ENCODE data around the gene TNFRSF6B.

The TNFRSF6B gene

DNA sequence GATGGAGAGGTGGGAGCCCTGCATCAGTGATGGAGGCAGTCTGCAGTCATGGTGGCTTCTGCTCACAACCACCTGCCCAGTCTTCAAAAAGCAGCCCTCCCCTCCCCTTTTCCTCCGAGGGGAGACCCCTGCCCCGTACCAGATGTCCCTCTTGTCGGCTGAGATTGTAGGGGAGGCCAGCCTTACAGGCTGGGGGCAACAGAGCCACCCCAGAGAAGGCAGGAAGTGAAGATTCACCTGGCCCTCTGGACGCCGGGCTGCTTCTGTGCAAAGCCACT lies 4.5 kb downstream of the TNFRSF6B start:
- H3K4me3 ChIP-seq (ENCODE audit: low read depth in 1 of 2, low read length in 2 of 2), result no peak overlapping the region
- peaks cover 0 to 20% of the 10 kb centered on the region in 2 donors for H3K4me1 ChIP-seq (ENCODE audit: control insufficient read depth in 1 of 2, insufficient read depth in 2 of 2, low read length in 2 of 2)
- H3K27ac ChIP-seq (ENCODE audit: low read length), result no peak overlapping the region
- H3K27me3 ChIP-seq (ENCODE audit: low read depth, low read length), result no peaks in the 10 kb centered on the region
- peaks cover 14 to 29% of the 10 kb centered on the region in 2 donors for H3K36me3 ChIP-seq (ENCODE audit: control insufficient read depth in 1 of 2, insufficient read depth in 2 of 2, low read length in 2 of 2)
- no peaks in the 10 kb centered on the region for H3K9me3 ChIP-seq (ENCODE audit: control insufficient read depth in 1 of 2, low read length in 2 of 2)

GRCh38 chr20:63701329-63702035 lies 5.0 kb downstream of the TNFRSF6B start:
- H3K36me3 ChIP-seq (ENCODE audit: control insufficient read depth in 1 of 2, insufficient read depth in 2 of 2, low read length in 2 of 2), result peaks cover 19 to 33% of the 10 kb centered on the region in 2 donors
- H3K4me1 ChIP-seq (ENCODE audit: control insufficient read depth in 1 of 2, insufficient read depth in 2 of 2, low read length in 2 of 2), result peaks cover 4 to 25% of the 10 kb centered on the region in 2 donors
- no peaks in the 10 kb centered on the region for H3K27me3 ChIP-seq (ENCODE audit: low read depth, low read length)
- H3K27ac ChIP-seq (ENCODE audit: low read length), result no peak overlapping the region
- H3K9me3 ChIP-seq (ENCODE audit: control insufficient read depth in 1 of 2, low read length in 2 of 2), result no peaks in the 10 kb centered on the region
- no peak overlapping the region for H3K4me3 ChIP-seq (ENCODE audit: low read depth in 1 of 2, low read length in 2 of 2)

DNA sequence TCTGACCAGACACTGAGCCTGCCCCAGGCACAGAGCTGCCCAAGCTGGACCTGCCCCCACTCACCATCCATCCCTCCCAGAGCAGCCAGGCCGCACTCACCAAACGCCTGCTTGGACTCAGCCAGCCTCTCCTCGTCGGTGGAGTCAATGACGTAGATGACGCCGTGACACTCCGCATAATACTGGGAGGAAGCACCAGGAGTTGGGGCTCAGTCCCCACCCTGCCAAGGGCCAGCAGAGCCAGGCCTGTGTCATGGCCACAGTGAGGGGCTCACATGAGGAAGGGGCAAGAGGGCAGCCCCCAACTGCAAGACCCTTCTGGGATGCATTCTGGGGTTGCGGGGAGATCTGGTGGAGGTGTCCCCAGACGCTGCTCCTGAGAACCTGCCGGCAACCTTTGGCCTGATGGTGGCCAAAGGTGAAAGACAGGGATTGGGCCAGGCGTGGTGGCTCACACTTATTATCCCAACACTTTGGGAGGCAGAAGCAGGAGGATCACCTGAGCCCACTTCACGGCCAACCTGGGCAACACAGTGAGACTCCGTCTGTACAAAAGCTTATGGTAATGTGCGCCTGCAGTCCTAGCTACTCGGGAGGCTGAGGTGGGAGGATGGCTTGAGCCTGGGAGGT lies 5.7 kb downstream of the TNFRSF6B start:
- Histone ChIP-seq H3K27ac (ENCODE audit: low read length) (no peak overlapping the region), H3K4me1 (ENCODE audit: control insufficient read depth in 1 of 2, insufficient read depth in 2 of 2, low read length in 2 of 2) (peaks cover 6 to 25% of the 10 kb centered on the region in 2 donors), H3K4me3 (ENCODE audit: low read depth in 1 of 2, low read length in 2 of 2) (no peak overlapping the region), H3K9me3 (ENCODE audit: control insufficient read depth in 1 of 2, low read length in 2 of 2) (no peaks in the 10 kb centered on the region), H3K27me3 (ENCODE audit: low read depth, low read length) (no peaks in the 10 kb centered on the region), H3K36me3 (ENCODE audit: control insufficient read depth in 1 of 2, insufficient read depth in 2 of 2, low read length in 2 of 2) (peaks cover 19 to 35% of the 10 kb centered on the region in 2 donors)

DNA sequence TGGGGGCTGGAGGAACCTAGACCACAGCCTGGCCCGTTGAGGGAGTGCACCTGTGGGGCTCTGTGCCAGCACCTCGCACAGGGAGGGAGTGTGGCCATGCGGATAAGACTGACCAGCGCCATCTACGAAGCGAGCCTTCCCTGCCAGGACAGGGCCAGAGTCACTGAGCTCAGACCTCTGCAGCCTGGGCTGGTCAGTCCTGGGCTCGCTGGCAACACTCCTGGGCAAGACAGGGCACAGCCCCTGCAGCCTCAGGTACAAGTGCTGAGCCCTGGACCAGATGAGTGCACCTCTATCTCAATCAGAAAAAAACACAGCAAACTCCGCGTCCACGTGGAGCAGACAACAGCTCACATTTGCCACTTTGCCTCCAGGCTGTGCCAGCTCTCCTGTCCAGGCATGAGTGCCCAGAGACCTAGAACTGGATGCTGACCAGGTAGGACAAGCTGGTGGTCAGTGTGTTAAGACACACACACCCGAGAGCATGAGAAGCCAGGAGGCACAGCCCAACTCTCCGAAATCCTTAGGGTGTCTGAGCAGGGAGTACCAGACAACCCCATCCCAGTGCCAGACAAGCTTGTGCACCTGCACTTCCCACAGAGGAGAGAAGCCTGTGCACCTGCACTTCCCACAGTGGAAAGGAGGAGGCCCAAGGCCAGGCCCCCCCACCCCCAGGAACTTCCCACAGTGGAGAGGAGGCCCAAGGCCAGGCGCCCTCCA lies 6.5 kb downstream of the TNFRSF6B start:
- Histone ChIP-seq H3K4me3 (ENCODE audit: low read depth in 1 of 2, low read length in 2 of 2) (no peak overlapping the region), H3K36me3 (ENCODE audit: control insufficient read depth in 1 of 2, insufficient read depth in 2 of 2, low read length in 2 of 2) (peaks cover 19 to 35% of the 10 kb centered on the region in 2 donors), H3K27ac (ENCODE audit: low read length) (no peak overlapping the region), H3K4me1 (ENCODE audit: control insufficient read depth in 1 of 2, insufficient read depth in 2 of 2, low read length in 2 of 2) (peaks cover 6 to 23% of the 10 kb centered on the region in 2 donors), H3K9me3 (ENCODE audit: control insufficient read depth in 1 of 2, low read length in 2 of 2) (no peaks in the 10 kb centered on the region), H3K27me3 (ENCODE audit: low read depth, low read length) (no peaks in the 10 kb centered on the region)

- Histone ChIP-seq H3K27me3 (ENCODE audit: low read depth, low read length) (no peaks in the 10 kb centered on the region), H3K9me3 (ENCODE audit: control insufficient read depth in 1 of 2, low read length in 2 of 2) (no peaks in the 10 kb centered on the region), H3K36me3 (ENCODE audit: control insufficient read depth in 1 of 2, insufficient read depth in 2 of 2, low read length in 2 of 2) (peaks cover 19 to 35% of the 10 kb centered on the region in 2 donors), H3K4me1 (ENCODE audit: control insufficient read depth in 1 of 2, insufficient read depth in 2 of 2, low read length in 2 of 2) (peaks cover 6 to 21% of the 10 kb centered on the region in 2 donors), H3K27ac (ENCODE audit: low read length) (no peak overlapping the region), H3K4me3 (ENCODE audit: low read depth in 1 of 2, low read length in 2 of 2) (no peak overlapping the region)
Measured at GRCh38 chr20:63703471-63703975, 7.1 kb downstream of the TNFRSF6B start.

- no peak overlapping the region for H3K27ac ChIP-seq (ENCODE audit: low read length)
- no peaks in the 10 kb centered on the region for H3K27me3 ChIP-seq (ENCODE audit: low read depth, low read length)
- peaks cover 19 to 35% of the 10 kb centered on the region in 2 donors for H3K36me3 ChIP-seq (ENCODE audit: control insufficient read depth in 1 of 2, insufficient read depth in 2 of 2, low read length in 2 of 2)
Measured at GRCh38 chr20:63703976-63704748, 7.7 kb downstream of the TNFRSF6B start.

DNA sequence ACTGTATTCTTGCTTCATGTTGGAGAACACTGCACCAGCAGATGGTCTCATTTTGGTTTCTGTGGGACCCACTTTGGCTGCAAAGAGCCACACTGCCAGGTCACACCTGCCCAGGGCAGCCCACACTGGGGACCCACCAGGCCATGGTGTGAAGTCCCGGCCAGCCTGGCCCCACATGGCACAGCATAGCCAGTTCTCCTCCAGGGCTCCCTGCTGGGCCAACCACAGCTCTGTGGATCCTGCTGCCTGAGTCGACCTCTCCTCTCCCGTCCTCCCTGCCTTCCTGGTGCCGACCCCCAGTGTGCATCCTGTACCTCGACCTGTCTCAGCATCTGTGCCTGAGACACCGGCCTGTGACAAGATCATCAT lies 8.3 kb downstream of the TNFRSF6B start:
- Histone ChIP-seq H3K4me1 (ENCODE audit: control insufficient read depth in 1 of 2, insufficient read depth in 2 of 2, low read length in 2 of 2) (peaks cover 9 to 31% of the 10 kb centered on the region in 2 donors), H3K27ac (ENCODE audit: low read length) (no peak overlapping the region), H3K27me3 (ENCODE audit: low read depth, low read length) (no peaks in the 10 kb centered on the region), H3K9me3 (ENCODE audit: control insufficient read depth in 1 of 2, low read length in 2 of 2) (no peaks in the 10 kb centered on the region), H3K36me3 (ENCODE audit: control insufficient read depth in 1 of 2, insufficient read depth in 2 of 2, low read length in 2 of 2) (peaks cover 19 to 35% of the 10 kb centered on the region in 2 donors), H3K4me3 (ENCODE audit: low read depth in 1 of 2, low read length in 2 of 2) (no peak overlapping the region)

More at GRCh38 chr20:63703976-63704748, 7.7 kb downstream of the TNFRSF6B start:
- Histone ChIP-seq H3K4me1 (ENCODE audit: control insufficient read depth in 1 of 2, insufficient read depth in 2 of 2, low read length in 2 of 2) (peaks cover 9 to 25% of the 10 kb centered on the region in 2 donors), H3K4me3 (ENCODE audit: low read depth in 1 of 2, low read length in 2 of 2) (no peak overlapping the region), H3K9me3 (ENCODE audit: control insufficient read depth in 1 of 2, low read length in 2 of 2) (no peaks in the 10 kb centered on the region)

DNA sequence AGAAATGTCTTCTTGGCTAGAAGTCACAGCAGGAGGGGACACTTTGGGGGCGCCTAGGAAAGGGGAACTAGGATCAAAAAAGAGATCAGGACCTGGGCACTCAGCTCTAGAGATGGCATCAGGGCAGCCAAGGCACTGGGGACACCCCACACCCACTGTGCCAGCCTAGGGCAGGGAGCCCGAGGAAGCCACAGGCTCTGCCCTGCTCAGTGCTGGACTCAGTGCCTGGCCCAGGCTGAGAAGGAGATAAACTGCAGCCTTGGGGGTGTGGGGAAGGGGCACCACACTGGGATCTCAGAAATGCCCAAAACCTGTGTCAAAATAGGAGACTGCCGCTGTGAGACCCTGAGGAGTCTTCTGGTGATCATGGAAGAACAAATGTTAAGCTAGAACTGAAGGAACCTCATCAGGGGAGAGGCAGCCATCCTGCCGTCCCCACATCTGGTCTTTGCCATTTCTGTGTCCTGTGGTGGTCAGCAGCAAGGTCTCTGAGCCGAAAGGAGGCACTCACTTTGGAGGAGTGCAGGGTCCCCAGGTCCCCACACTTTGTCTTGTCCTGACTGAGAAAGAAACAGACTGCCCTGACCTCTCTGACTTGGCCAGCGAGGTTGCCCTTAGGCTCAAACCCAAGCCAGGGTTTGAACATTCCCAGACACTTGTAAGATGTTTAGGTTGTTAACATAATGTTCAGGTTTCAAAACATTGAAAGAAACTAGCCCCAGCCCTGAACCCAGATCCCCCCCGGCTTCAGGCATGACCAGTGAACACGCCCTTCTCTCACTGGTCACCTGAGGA lies 9.0 kb downstream of the TNFRSF6B start:
- H3K4me3 ChIP-seq (ENCODE audit: low read depth in 1 of 2, low read length in 2 of 2), result no peak overlapping the region
- peak overlapping the region; percentile 75 for H3K27ac ChIP-seq (ENCODE audit: low read length)
- H3K9me3 ChIP-seq (ENCODE audit: control insufficient read depth in 1 of 2, low read length in 2 of 2), result no peaks in the 10 kb centered on the region
- H3K36me3 ChIP-seq (ENCODE audit: control insufficient read depth in 1 of 2, insufficient read depth in 2 of 2, low read length in 2 of 2), result peaks cover 21 to 41% of the 10 kb centered on the region in 2 donors
- H3K27me3 ChIP-seq (ENCODE audit: low read depth, low read length), result no peaks in the 10 kb centered on the region
- H3K4me1 ChIP-seq (ENCODE audit: control insufficient read depth in 1 of 2, insufficient read depth in 2 of 2, low read length in 2 of 2), result peaks cover 9 to 31% of the 10 kb centered on the region in 2 donors

DNA sequence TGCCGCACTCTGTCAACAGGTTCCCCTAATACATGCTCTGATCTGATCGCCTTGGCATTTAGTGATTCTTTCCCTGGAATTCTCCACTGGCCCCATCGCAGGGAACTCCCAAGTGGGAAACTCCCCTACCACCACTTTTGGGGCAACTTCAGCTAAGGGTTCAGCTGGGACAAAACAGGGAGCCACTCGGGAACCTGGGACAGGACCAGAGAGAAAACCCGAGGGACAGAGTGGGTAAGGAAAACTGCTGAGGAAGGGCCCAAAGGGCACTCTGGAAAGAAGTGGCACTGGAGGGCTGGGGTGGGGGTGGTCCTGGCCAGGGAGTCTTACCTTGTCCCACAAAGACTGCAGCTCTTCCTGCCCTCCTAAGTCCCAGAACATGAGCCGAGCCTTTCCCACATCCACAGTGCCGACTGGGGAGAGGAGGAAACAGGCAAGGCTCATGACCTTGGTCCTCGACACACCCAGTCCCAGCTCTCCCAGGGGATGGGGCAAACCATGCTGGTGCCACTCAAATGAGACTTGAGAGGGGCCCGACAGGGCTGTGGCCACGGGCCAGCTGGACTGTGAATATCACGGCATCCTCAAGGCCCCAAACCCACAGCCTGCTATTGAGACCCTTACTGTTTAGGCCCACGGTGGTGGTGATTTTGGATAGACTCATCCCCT lies 9.7 kb downstream of the TNFRSF6B start:
- peak overlapping the region; percentile 75 for H3K27ac ChIP-seq (ENCODE audit: low read length)
- H3K36me3 ChIP-seq (ENCODE audit: control insufficient read depth in 1 of 2, insufficient read depth in 2 of 2, low read length in 2 of 2), result peaks cover 23 to 48% of the 10 kb centered on the region in 2 donors
- H3K4me3 ChIP-seq (ENCODE audit: low read depth in 1 of 2, low read length in 2 of 2), result peak overlapping the region; percentile 65 to 92
- no peaks in the 10 kb centered on the region for H3K27me3 ChIP-seq (ENCODE audit: low read depth, low read length)
- no peaks in the 10 kb centered on the region for H3K9me3 ChIP-seq (ENCODE audit: control insufficient read depth in 1 of 2, low read length in 2 of 2)
- H3K4me1 ChIP-seq (ENCODE audit: control insufficient read depth in 1 of 2, insufficient read depth in 2 of 2, low read length in 2 of 2), result peaks cover 9 to 31% of the 10 kb centered on the region in 2 donors

Measured in muscle layer of duodenum (tissue), 2 donors.